Activated CD4-positive, alpha-beta T cell treated with anti-CD3 and anti-CD28 coated beads for 1 hour (primary cell): ENCODE data around the gene RNF38.
"Not testable (repeated sequence)": the region's sequence is repeated elsewhere in the genome, so short reads cannot be mapped to it uniquely, and the experiment has no call there.

Experiments
- DNase-seq: peaks from one replicate; pipeline ENCODE4 v3.0.0-alpha.2; 2020

RNF38 gene

GRCh38 chr9:36399980-36400331 is at the start of gene RNF38:
TSS of gene RNF38 (minus strand) at chr9:36400269. CDS start at chr9:36400108, 161 bp downstream.
- DNase-seq: no peak

- not testable (repeated sequence) for DNase-seq
Measured at GRCh38 chr9:36448555-36448954, 48.5 kb upstream of the RNF38 start.

GRCh38 chr9:36448017-36448416 is 47.9 kb upstream of the RNF38 start:
- no peak for DNase-seq

- not testable (repeated sequence) for DNase-seq
Measured at GRCh38 chr9:36446678-36447077, 46.6 kb upstream of the RNF38 start.

- DNase-seq: no peak
Measured at GRCh38 chr9:36445800-36446361, 45.8 kb upstream of the RNF38 start.

GRCh38 chr9:36444203-36444602 is 44.1 kb upstream of the RNF38 start:
- DNase-seq: no peak

- no peak for DNase-seq
Measured at GRCh38 chr9:36443581-36443980, 43.5 kb upstream of the RNF38 start.

GRCh38 chr9:36442710-36443109 is 42.6 kb upstream of the RNF38 start:
- DNase-seq: no peak

GRCh38 chr9:36441966-36442365 is 41.9 kb upstream of the RNF38 start:
- no peak for DNase-seq

- no peak for DNase-seq
Measured at GRCh38 chr9:36438536-36439236, 38.6 kb upstream of the RNF38 start.

- no peak for DNase-seq
Measured at GRCh38 chr9:36437790-36438189, 37.7 kb upstream of the RNF38 start.

GRCh38 chr9:36436909-36437308 is 36.8 kb upstream of the RNF38 start:
- no peak for DNase-seq

GRCh38 chr9:36433386-36433785 is 33.3 kb upstream of the RNF38 start:
- DNase-seq: no peak

GRCh38 chr9:36431078-36431477 is 31.0 kb upstream of the RNF38 start:
- DNase-seq: no peak

GRCh38 chr9:36426945-36427344 is 26.9 kb upstream of the RNF38 start:
- no peak for DNase-seq

- no peak for DNase-seq
Measured at GRCh38 chr9:36426348-36426747, 26.3 kb upstream of the RNF38 start.

GRCh38 chr9:36424289-36425055 is 24.4 kb upstream of the RNF38 start:
- no peak for DNase-seq

- no peak for DNase-seq
Measured at GRCh38 chr9:36423206-36423605, 23.1 kb upstream of the RNF38 start.

GRCh38 chr9:36416890-36417289 is 16.8 kb upstream of the RNF38 start:
- no peak for DNase-seq

GRCh38 chr9:36415822-36416525 is 15.9 kb upstream of the RNF38 start:
- no peak for DNase-seq

GRCh38 chr9:36411410-36411809 is 11.3 kb upstream of the RNF38 start:
- not testable (repeated sequence) for DNase-seq

- not testable (repeated sequence) for DNase-seq
Measured at GRCh38 chr9:36409076-36409475, 9.0 kb upstream of the RNF38 start.

GRCh38 chr9:36407122-36407723 is 7.2 kb upstream of the RNF38 start:
- DNase-seq: peak; percentile 50
